ENCODE measurements around the gene RPUSD1. TPM values are rescaled to one million over a fixed set of nuclear protein-coding genes. Genes with fewer than 3 reads are reported as not detected.

RPUSD1 gene
- total and polyA plus RNA-seq, 2 of the 13 experiments (the other 11 are each of a cell fraction or from before 2014, with no cell fraction given), result 13.1 to 26.2 TPM

- ChIA-PET POLR2A (interaction anchor here (1.0 to 2.1 kb wide), 8 partner anchors 27 to 183 kb away, joined by 3 to 12 read pairs (median 5); partner anchors contain the start of genes ANTKMT, CIAO3, LMF1 and METRN), CTCF (ENCODE audit: low intra/inter-chr PET ratio, low total read pairs) (no interaction called here)
- no peaks in the 10 kb centered on the region for H3K9me3 ChIP-seq (ENCODE audit: low read length)
- no peak within 1 kb of the TSS for H2AFZ ChIP-seq (ENCODE audit: low read length)
- WGBS (ENCODE audit: low lambda C conversion rate), result no CpG with 5 or more reads among the region's 97 CpGs
- in situ Hi-C loops (cut with HindIII; ENCODE audit: extremely low pct_ligation_motif_present, low pct_unique_long_range_greater_than_20kb) (loop anchor here (5.0 kb wide), 2 partner anchors 46 to 76 kb away; partner anchors contain the start of gene CIAO3), intact Hi-C loops (cut with micrococcal nuclease; ENCODE audit: unreplicated experiment) (no loop called here)
- H3K27me3 ChIP-seq (ENCODE audit: control insufficient read depth in 1 of 2, insufficient read depth in 2 of 2, low read length in 2 of 2), result no peaks in the 10 kb centered on the region; a peak in 1 of 5 replicates
- peak within 1 kb of the TSS; percentile 71 to 96 (median 90) for H3K4me3 ChIP-seq (replicated peaks in 1 of 3; ENCODE audit: insufficient read depth in 1 of 3, low read depth in 2 of 3, low read length in 3 of 3)
- H3K4me1 ChIP-seq (ENCODE audit: insufficient read depth, low read length), result peaks cover 15% of the 10 kb centered on the region
- H3K9ac ChIP-seq (ENCODE audit: insufficient read depth, low read depth, low read length), result peak within 1 kb of the TSS; percentile 82
- H3K79me2 ChIP-seq (ENCODE audit: insufficient read depth, low read length), result peaks cover 3% of the 10 kb centered on the region
- no peaks in the 10 kb centered on the region for H4K20me1 ChIP-seq (ENCODE audit: insufficient read depth, low read length)
- BruUV-seq (replicated peaks), result no TSS peak
- H3K4me2 ChIP-seq (ENCODE audit: low read depth, low read length), result peak within 1 kb of the TSS; percentile 88
- ATAC-seq (peak; percentile 66), DNase-seq (ENCODE audit: low spot score) (peak; percentile 73), FAIRE-seq (no peak)
- peak within 1 kb of the TSS; percentile 47 for H3K27ac ChIP-seq (ENCODE audit: extremely low read length, insufficient read depth, low read length)
- peaks cover 5 to 12% of the 10 kb centered on the region in 2 experiments; a peak in 3 of 5 replicates for H3K36me3 ChIP-seq (replicated peaks in 1 of 2; ENCODE audit: control insufficient read depth in 1 of 2, insufficient read depth in 2 of 2, low read length in 2 of 2)
- TF ChIP-seq ERF (CRISPR knock-in tag; IDR thresholded peaks at IDR 0.05) (0 out of 2 replicates have a peak, but pooled peaks have one; percentile 28), SOX13 (IDR thresholded peaks at IDR 0.05) (no peak), SOX13 (CRISPR knock-in tag; conservative IDR thresholded peaks at IDR 0.05 in 1 of 2, IDR thresholded peaks at IDR 0.05 in 1 of 2) (no peak), ZNF883 (CRISPR knock-in tag; IDR thresholded peaks at IDR 0.05; ENCODE audit: not compliant biosample characterization) (no peak), ZNF484 (CRISPR knock-in tag; IDR thresholded peaks at IDR 0.05; ENCODE audit: borderline replicate concordance, low read depth) (no peak), ZXDC (CRISPR knock-in tag; IDR thresholded peaks at IDR 0.05) (peak; percentile 41; the same call in 1 of the 2 replicates), MAX (IDR thresholded peaks at IDR 0.05) (peak; percentile 85), JDP2 (CRISPR knock-in tag; IDR thresholded peaks at IDR 0.05; ENCODE audit: borderline replicate concordance) (no peak), POLR2AphosphoS5 (IDR thresholded peaks at IDR 0.05; ENCODE audit: low read depth, low read length) (peak; percentile 35; the same call in 1 of the 2 replicates), ZNF276 (CRISPR knock-in tag; IDR thresholded peaks at IDR 0.05; ENCODE audit: low read depth) (no peak), TERF1 (CRISPR knock-in tag; IDR thresholded peaks at IDR 0.05) (no peak), ZNF580 (CRISPR knock-in tag; IDR thresholded peaks at IDR 0.05; ENCODE audit: borderline replicate concordance, low read depth) (peak; percentile 20; the same call in 1 of the 2 replicates), NKX3-1 (CRISPR knock-in tag; IDR thresholded peaks at IDR 0.05) (0 out of 2 replicates have a peak, but pooled peaks have one; percentile 23), ZNF235 (CRISPR knock-in tag; IDR thresholded peaks at IDR 0.05; ENCODE audit: borderline replicate concordance) (no peak), ARNT (IDR thresholded peaks at IDR 0.05) (no peak), TFDP1 (CRISPR knock-in tag; IDR thresholded peaks at IDR 0.05; ENCODE audit: borderline replicate concordance) (peak; percentile 94)
These were observed 382 bp upstream of the RPUSD1 start, which contains the start of gene CHTF18 for GRCh38 chr16:788399-789126. CHTF18 (plus strand) TSS chr16:788620; CDS start chr16:788685, 65 bp downstream.
